ENCODE data around the gene SLC9B2. TPM values are rescaled to one million over a fixed set of nuclear protein-coding genes. Genes with fewer than 3 reads are reported as not detected.

SLC9B2 gene, protein sequence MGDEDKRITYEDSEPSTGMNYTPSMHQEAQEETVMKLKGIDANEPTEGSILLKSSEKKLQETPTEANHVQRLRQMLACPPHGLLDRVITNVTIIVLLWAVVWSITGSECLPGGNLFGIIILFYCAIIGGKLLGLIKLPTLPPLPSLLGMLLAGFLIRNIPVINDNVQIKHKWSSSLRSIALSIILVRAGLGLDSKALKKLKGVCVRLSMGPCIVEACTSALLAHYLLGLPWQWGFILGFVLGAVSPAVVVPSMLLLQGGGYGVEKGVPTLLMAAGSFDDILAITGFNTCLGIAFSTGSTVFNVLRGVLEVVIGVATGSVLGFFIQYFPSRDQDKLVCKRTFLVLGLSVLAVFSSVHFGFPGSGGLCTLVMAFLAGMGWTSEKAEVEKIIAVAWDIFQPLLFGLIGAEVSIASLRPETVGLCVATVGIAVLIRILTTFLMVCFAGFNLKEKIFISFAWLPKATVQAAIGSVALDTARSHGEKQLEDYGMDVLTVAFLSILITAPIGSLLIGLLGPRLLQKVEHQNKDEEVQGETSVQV
- 10 to 100 TPM; 12.9 to 34.0 (median 19.0) TPM for total RNA-seq

GRCh38 chr4:103076747-103077347 is at the start of gene SLC9B2:
TSS of gene SLC9B2 (minus strand) at chr4:103076761. CDS start at chr4:103067550, 9,211 bp downstream.
- TF ChIP-seq EP300 (IDR thresholded peaks at IDR 0.05) (no peak), CTCF (IDR thresholded peaks at IDR 0.05) (no peak)
- Histone ChIP-seq H3K4me3 (peak within 1 kb of the TSS; percentile 65 to 82 (median 73)), H3K9me3 (no peaks in the 10 kb centered on the region), H3K36me3 (peaks cover 12 to 29% (median 14%) of the 10 kb centered on the region in 4 donors), H3K27me3 (no peaks in the 10 kb centered on the region), H3K27ac (replicated peaks in 1 of 4) (peak within 1 kb of the TSS; percentile 89 to 97 (median 93)), H3K4me1 (peaks cover 20 to 26% (median 23%) of the 10 kb centered on the region in 4 donors)
- 27% methylated on average over 14 of the region's 21 CpGs for WGBS
- intact Hi-C loops (cut with DNase I): no loop called here
- DNase-seq (ENCODE audit: extremely low spot score): no peak

- Histone ChIP-seq H3K4me1 (no peaks in the 10 kb centered on the region), H3K9me3 (peaks cover 0 to 10% (median 4%) of the 10 kb centered on the region in 4 donors), H3K36me3 (no peaks in the 10 kb centered on the region), H3K4me3 (no peak overlapping the region), H3K27me3 (no peaks in the 10 kb centered on the region), H3K27ac (replicated peaks in 1 of 4) (no peak overlapping the region)
- DNase-seq (ENCODE audit: extremely low spot score): no peak
- TF ChIP-seq POLR2A (IDR thresholded peaks at IDR 0.05; ENCODE audit: low read depth) (no peak), POLR2AphosphoS5 (IDR thresholded peaks at IDR 0.05) (no peak)
- WGBS: 98% methylated on average over 3 of the region's 3 CpGs
- intact Hi-C loops (cut with DNase I): no loop called here
These were observed 49.6 kb upstream of the SLC9B2 start for GRCh38 chr4:103126126-103126525.

DNA sequence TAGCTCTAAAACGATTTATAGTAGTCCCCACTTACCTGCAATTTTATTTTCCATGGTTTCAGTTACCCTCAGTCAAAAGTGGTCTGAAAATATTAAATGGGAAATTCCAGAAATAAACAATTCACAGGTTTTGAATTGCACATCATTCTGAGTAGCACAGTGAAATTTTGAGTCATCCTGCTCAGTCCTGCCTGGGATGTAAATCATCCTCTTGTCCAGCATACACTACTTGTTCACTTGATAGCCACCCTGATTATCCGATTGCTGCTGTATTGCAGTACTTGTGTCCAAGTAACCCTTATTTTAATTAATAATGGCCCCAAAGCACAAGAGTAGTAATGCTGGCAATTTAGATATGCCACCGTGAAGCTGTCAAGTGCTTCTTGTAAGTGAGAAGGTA is 46.6 kb upstream of the SLC9B2 start:
- no peak for TF ChIP-seq POLR2A (IDR thresholded peaks at IDR 0.05; ENCODE audit: low read depth)
- no peak for TF ChIP-seq EP300 (IDR thresholded peaks at IDR 0.05)
- no peak for TF ChIP-seq POLR2AphosphoS5 (IDR thresholded peaks at IDR 0.05)
- TF ChIP-seq CTCF (IDR thresholded peaks at IDR 0.05): no peak
- Histone ChIP-seq H3K36me3 (no peaks in the 10 kb centered on the region), H3K27me3 (no peaks in the 10 kb centered on the region), H3K4me1 (no peaks in the 10 kb centered on the region), H3K9me3 (no peaks in the 10 kb centered on the region), H3K27ac (replicated peaks in 1 of 4) (no peak overlapping the region), H3K4me3 (no peak overlapping the region)
- intact Hi-C loops (cut with DNase I): no loop called here
- DNase-seq (ENCODE audit: extremely low spot score): no peak
- WGBS: 96% methylated on average over 3 of the region's 3 CpGs

DNA sequence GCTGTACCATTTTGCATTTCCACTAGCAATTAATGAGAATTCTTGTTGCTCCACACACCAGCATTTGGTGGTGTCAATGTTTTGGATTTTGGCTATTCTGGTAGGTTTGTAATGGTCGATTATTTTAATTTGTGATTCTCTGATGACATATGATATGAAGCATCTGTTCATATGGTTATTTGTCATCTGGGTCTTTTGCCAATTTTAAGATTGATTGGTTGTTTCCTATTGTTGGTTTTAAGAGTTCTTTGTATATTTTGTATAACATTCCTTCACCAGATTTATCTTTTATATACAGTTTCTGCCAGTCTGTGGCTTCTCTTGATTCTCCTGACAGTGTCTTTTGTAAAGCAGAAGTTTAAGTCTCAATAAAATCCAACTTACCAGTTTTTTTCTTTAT is 41.6 kb upstream of the SLC9B2 start:
- no peak for TF ChIP-seq CTCF (IDR thresholded peaks at IDR 0.05)
- no peak for TF ChIP-seq POLR2A (IDR thresholded peaks at IDR 0.05; ENCODE audit: low read depth)
- no peak for TF ChIP-seq EP300 (IDR thresholded peaks at IDR 0.05)
- no peak for TF ChIP-seq POLR2AphosphoS5 (IDR thresholded peaks at IDR 0.05)
- Histone ChIP-seq H3K27ac (replicated peaks in 1 of 4) (no peak overlapping the region), H3K27me3 (no peaks in the 10 kb centered on the region), H3K36me3 (no peaks in the 10 kb centered on the region), H3K4me3 (no peak overlapping the region), H3K4me1 (no peaks in the 10 kb centered on the region), H3K9me3 (no peaks in the 10 kb centered on the region)
- DNase-seq (ENCODE audit: extremely low spot score): no peak
- intact Hi-C loops (cut with DNase I): no loop called here
- WGBS: 58% methylated on average over 1 of the region's 1 CpG

- intact Hi-C loops (cut with DNase I): no loop called here
- H3K4me1 ChIP-seq: no peaks in the 10 kb centered on the region
These were observed 35.0 kb upstream of the SLC9B2 start for GRCh38 chr4:103111598-103111997.

More at GRCh38 chr4:103111598-103111997, 35.0 kb upstream of the SLC9B2 start:
- no peak for TF ChIP-seq CTCF (IDR thresholded peaks at IDR 0.05)
- no peak for TF ChIP-seq POLR2A (IDR thresholded peaks at IDR 0.05; ENCODE audit: low read depth)
- no peak for TF ChIP-seq EP300 (IDR thresholded peaks at IDR 0.05)
- no peak for TF ChIP-seq POLR2AphosphoS5 (IDR thresholded peaks at IDR 0.05)
- H3K27ac ChIP-seq (replicated peaks in 1 of 4): no peak overlapping the region
- WGBS: 96% methylated on average over 4 of the region's 4 CpGs
- no peaks in the 10 kb centered on the region for H3K9me3 ChIP-seq
- no peak overlapping the region for H3K4me3 ChIP-seq
- H3K36me3 ChIP-seq: no peaks in the 10 kb centered on the region
- H3K27me3 ChIP-seq: no peaks in the 10 kb centered on the region
- DNase-seq (ENCODE audit: extremely low spot score): no peak
